C4-2B (cell line): Measurements from ENCODE around the gene COPS3.
A peak's percentile ranks its signal among the peaks of the same experiment; 100 is the strongest.

Experiments
- H3K27ac ChIP-seq: fragments of 450-650 bp; 2 replicates; pipeline ENCODE4 v1.5.1; 2017
- CTCF ChIP-seq: fragments of 450-650 bp; conservative IDR thresholded peaks from 2 replicates; pipeline ENCODE4 v1.5.1; 2017; ENCODE audit warnings: mild to moderate bottlenecking
- ZFX ChIP-seq: fragments of 450-650 bp; IDR thresholded peaks from 2 replicates; pipeline ENCODE4 v1.6.1; 2017

Gene COPS3

DNA sequence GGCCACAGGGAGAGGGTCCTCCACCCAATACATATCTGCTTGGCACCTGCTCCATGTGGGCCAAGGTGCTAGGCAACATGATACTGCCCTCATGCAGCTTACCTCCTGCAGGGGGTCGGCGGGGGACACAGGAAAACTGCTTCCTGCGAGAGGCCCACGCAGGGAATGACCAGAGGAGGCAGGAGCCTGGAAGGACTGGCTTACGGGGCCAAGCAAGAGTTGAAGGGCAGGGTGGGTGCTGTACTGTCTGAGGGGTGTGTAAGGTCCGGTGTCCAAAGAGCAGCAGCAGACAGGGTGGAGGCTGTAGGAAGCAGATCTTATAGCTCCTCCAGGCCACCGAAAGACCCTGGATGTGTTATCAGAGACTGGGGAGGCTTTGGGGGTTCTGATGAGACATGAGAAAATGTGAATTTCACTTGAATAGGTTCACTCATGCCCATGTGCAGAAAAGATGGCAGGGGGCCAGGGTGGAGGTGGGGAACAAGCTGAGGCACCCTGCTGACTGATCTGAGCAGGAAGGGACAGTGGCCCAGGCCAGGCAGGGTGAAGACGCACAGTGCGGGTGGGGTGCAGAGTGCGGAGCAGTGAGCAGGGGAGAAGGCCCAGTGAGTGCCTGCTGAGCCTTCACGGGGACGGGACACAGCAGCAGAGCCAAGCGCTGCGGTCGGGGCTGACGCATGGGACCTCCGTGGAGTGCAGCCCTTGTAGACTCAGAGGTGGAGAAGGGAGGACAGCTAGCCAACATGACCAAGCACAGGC is 52.3 kb downstream of the COPS3 start:
- TF ChIP-seq ZFX (no peak), CTCF (no peak)
- peak overlapping the region; percentile 78 for H3K27ac ChIP-seq

- TF ChIP-seq CTCF (no peak), ZFX (no peak)
- H3K27ac ChIP-seq = peak overlapping the region; percentile 78
Measured at GRCh38 chr17:17227608-17228520, 53.2 kb downstream of the COPS3 start.

DNA sequence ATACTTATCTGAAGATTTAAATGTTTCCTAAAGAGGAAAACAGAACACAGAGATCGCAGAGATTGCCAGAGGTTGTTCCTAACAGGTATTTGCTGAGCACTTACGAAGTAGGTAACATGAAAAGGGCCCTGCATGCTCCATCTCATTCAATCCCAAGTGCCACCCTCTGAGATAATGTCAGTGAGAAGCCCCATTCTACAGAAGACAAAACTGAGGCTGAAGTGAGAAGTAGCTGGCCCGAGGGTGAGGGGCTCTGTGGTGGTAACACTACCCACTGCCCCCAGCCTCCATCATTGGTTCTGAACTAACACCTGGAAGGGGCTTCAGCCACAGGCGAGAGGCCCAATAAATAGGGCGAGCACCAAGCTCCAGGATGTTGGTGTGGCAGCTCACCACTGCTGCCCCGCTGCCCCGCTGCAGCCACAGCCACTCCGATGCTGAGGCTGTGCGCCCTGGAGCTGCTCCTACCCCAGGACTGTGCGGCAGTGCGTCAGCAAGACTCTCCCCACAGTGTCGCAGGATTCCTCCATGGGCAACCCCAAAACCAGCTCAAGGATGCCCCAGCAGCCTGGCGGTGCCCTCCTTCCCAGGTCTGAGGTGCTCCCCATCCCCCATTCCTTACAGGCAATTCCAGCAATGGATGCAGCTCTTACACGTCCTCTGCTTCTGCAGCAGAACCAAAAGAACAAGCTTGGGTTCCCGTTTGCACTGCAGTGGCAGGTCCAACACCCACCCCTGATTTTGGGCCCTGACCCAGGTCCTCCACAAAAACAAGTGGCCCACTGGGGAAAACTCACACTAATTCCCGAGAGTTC is 54.4 kb downstream of the COPS3 start:
- peak overlapping the region; percentile 78 for H3K27ac ChIP-seq
- TF ChIP-seq ZFX (no peak), CTCF (no peak)

- no peak overlapping the region for H3K27ac ChIP-seq
- TF ChIP-seq CTCF (no peak), ZFX (no peak)
Measured at GRCh38 chr17:17225901-17226300, 55.1 kb downstream of the COPS3 start.

- TF ChIP-seq ZFX = no peak
- no peak for TF ChIP-seq CTCF
Measured at GRCh38 chr17:17224137-17224536, 56.9 kb downstream of the COPS3 start.

GRCh38 chr17:17223736-17224135 is 57.3 kb downstream of the COPS3 start:
- no peak overlapping the region for H3K27ac ChIP-seq
- TF ChIP-seq CTCF = no peak
- TF ChIP-seq ZFX = no peak

More at GRCh38 chr17:17224137-17224536, 56.9 kb downstream of the COPS3 start:
- H3K27ac ChIP-seq = no peak overlapping the region
